Loucy (cell line): ENCODE measurements around the gene PTPRC.

Experiments used
- H2AFZ ChIP-seq: fragments of 200-600 bp; sonication (generic); 2 replicates; pipeline ENCODE4 v1.6.0; 2016; ENCODE audit warnings: antibody characterized with exemption, mild to moderate bottlenecking, low read length, moderate library complexity
- H3F3A ChIP-seq: fragments of 200-600 bp; 2 replicates; pipeline ENCODE4 v1.6.0; 2016; ENCODE audit warnings: antibody characterized with exemption, low read depth, mild to moderate bottlenecking
- H3K27me3 ChIP-seq: fragments of 200-600 bp; sonication (generic); 2 replicates; pipeline ENCODE4 v1.6.1; 2014; ENCODE audit warnings: low read length, mild to moderate bottlenecking; ENCODE audit not compliant: insufficient read depth, poor library complexity, severe bottlenecking
- H3K36me3 ChIP-seq: fragments of 200-600 bp; sonication (generic); 2 replicates; pipeline ENCODE4 v1.6.1; 2016; ENCODE audit warnings: low read length; ENCODE audit not compliant: insufficient read depth
- H3K4me1 ChIP-seq: fragments of 200-600 bp; sonication (generic); 2 replicates; pipeline ENCODE4 v1.5.1; 2014; ENCODE audit warnings: low read length, mild to moderate bottlenecking; ENCODE audit not compliant: insufficient read depth, poor library complexity, severe bottlenecking
- H3K4me2 ChIP-seq: fragments of 200-600 bp; sonication (generic); 2 replicates; pipeline ENCODE4 v1.6.0; 2014; ENCODE audit warnings: antibody characterized with exemption, low read length, low read depth, mild to moderate bottlenecking; ENCODE audit not compliant: poor library complexity, severe bottlenecking
- H3K4me3 ChIP-seq: fragments of 200-600 bp; sonication (generic); 2 replicates; pipeline ENCODE4 v1.5.1; 2014; ENCODE audit warnings: low read length, mild to moderate bottlenecking, mixed read lengths; ENCODE audit not compliant: poor library complexity, severe bottlenecking
- H3K79me2 ChIP-seq: fragments of 200-600 bp; sonication (generic); 2 replicates; pipeline ENCODE4 v1.6.1; 2014; ENCODE audit warnings: low read length; ENCODE audit not compliant: insufficient read depth
- H3K9ac ChIP-seq: fragments of 200-600 bp; sonication (generic); 2 replicates; pipeline ENCODE4 v1.6.0; 2014; ENCODE audit warnings: mild to moderate bottlenecking, low read depth, low read length, moderate library complexity; ENCODE audit not compliant: poor library complexity, severe bottlenecking
- H3K9me2 ChIP-seq: fragments of 200-600 bp; sonication (generic); replicated peaks from 2 replicates; pipeline ENCODE4 v1.6.1; 2016; ENCODE audit warnings: low read depth, low read length, mixed read lengths
- H3K9me3 ChIP-seq: fragments of 200-600 bp; sonication (generic); 2 replicates; pipeline ENCODE4 v1.6.1; 2014; ENCODE audit warnings: mild to moderate bottlenecking, antibody characterized with exemption, low read length, low read depth; ENCODE audit not compliant: insufficient read depth
- H4K20me1 ChIP-seq: fragments of 200-600 bp; sonication (generic); 2 replicates; pipeline ENCODE4 v1.6.0; 2014; ENCODE audit warnings: antibody characterized with exemption, low read length, mild to moderate bottlenecking; ENCODE audit not compliant: insufficient read depth, poor library complexity, severe bottlenecking
- EZH2phosphoT487 ChIP-seq: fragments of 200-600 bp; IDR thresholded peaks from 2 replicates; pipeline ENCODE4 v1.6.1; 2018; ENCODE audit warnings: antibody characterized with exemption, mild to moderate bottlenecking, moderate library complexity, borderline replicate concordance
- TF ChIP-seq, protein P1 (sequence below): fragments of 200-600 bp; sonication (generic); conservative IDR thresholded peaks from 2 replicates; pipeline ENCODE4 v1.5.1; 2014; ENCODE audit warnings: mild to moderate bottlenecking, antibody characterized with exemption, low read length

Gene PTPRC

DNA sequence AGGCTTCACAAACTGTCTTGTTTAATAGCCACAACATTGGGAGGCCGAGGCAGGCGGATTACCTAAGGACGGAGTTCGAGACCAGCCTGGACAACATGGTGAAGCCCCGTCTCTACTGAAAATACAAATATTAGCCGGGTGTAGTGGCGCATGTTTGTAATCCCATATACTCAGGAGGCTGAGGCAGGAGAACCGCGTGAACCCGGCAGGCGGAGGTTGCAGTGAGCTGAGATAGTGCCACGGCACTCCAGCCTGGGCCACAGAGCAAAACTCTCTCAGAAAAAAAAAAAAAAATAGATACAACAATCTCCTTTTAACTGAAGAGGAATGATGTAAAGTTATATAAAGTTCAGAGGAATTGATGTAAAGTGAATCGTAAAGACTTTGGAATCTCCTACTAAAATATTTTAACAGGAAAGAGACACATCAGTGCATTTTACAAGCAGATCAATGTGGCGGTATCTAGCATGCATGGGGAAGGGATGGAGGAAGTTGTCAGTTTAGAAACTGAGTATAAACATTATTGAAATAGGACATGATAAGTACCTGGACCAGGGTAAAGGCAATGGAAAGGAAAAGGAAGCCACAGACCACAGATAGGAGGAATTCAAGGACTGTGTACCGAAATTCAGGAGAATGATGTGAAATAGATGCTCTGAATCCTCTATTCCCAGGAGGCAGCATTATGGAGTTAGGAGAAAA, 41.5 kb downstream of the PTPRC start:
- no peak for TF ChIP-seq EZH2phosphoT487
- TF ChIP-seq, protein P1, sequence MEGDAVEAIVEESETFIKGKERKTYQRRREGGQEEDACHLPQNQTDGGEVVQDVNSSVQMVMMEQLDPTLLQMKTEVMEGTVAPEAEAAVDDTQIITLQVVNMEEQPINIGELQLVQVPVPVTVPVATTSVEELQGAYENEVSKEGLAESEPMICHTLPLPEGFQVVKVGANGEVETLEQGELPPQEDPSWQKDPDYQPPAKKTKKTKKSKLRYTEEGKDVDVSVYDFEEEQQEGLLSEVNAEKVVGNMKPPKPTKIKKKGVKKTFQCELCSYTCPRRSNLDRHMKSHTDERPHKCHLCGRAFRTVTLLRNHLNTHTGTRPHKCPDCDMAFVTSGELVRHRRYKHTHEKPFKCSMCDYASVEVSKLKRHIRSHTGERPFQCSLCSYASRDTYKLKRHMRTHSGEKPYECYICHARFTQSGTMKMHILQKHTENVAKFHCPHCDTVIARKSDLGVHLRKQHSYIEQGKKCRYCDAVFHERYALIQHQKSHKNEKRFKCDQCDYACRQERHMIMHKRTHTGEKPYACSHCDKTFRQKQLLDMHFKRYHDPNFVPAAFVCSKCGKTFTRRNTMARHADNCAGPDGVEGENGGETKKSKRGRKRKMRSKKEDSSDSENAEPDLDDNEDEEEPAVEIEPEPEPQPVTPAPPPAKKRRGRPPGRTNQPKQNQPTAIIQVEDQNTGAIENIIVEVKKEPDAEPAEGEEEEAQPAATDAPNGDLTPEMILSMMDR: no peak

DNA sequence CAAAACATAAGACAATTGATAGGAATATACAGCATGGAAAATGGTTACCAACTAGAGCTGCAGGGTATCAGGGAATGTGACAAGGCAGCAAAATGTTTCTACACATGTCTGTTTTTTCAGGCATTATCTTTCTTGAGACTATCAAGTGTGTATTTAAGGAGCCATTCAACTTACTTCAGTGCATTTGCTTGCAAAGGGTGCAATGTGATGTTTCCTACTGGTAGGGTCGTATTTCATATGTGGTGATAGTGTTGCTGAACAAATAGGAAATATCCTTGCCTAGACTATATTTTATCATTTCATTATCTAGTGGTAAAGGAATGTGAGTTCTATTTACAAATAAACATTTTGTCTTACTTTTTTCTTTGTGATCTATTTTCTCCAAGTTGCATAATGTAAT, 42.4 kb downstream of the PTPRC start:
- Histone ChIP-seq H3K36me3 (peaks cover 34% of the 10 kb centered on the region; the same call in 1 of the 2 replicates), H3K4me3 (peak overlapping the region; percentile 68)

More for the DNA sequence above, 41.5 kb downstream of the PTPRC start:
- no peaks in the 10 kb centered on the region for H3K9me2 ChIP-seq
- peaks cover 34% of the 10 kb centered on the region; the same call in 1 of the 2 replicates for H3K36me3 ChIP-seq
- H4K20me1 ChIP-seq: peaks cover 23% of the 10 kb centered on the region
- peak overlapping the region; percentile 68 for H3K4me3 ChIP-seq
- peaks cover 95% of the 10 kb centered on the region for H3K4me1 ChIP-seq
- no peak overlapping the region for H2AFZ ChIP-seq
- H3F3A ChIP-seq: peaks cover 46% of the 10 kb centered on the region
- H3K9ac ChIP-seq: peak overlapping the region; percentile 70
- no peaks in the 10 kb centered on the region for H3K27me3 ChIP-seq
- H3K9me3 ChIP-seq: no peaks in the 10 kb centered on the region
- peak overlapping the region; percentile 92 for H3K4me2 ChIP-seq
- H3K79me2 ChIP-seq: peaks cover 89% of the 10 kb centered on the region

GRCh38 chr1:198681831-198682759, 43.3 kb downstream of the PTPRC start:
- Histone ChIP-seq H3K36me3 (peaks cover 39% of the 10 kb centered on the region; the same call in 1 of the 2 replicates), H2AFZ (no peak overlapping the region), H3F3A (peaks cover 41% of the 10 kb centered on the region), H3K27me3 (no peaks in the 10 kb centered on the region), H3K79me2 (peaks cover 89% of the 10 kb centered on the region), H3K9ac (peak overlapping the region; percentile 91), H3K9me3 (no peaks in the 10 kb centered on the region), H3K9me2 (no peaks in the 10 kb centered on the region), H3K4me2 (peak overlapping the region; percentile 92), H3K4me3 (peak overlapping the region; percentile 68), H4K20me1 (peaks cover 40% of the 10 kb centered on the region), H3K4me1 (peaks cover 95% of the 10 kb centered on the region)
- TF ChIP-seq EZH2phosphoT487: no peak
- TF ChIP-seq, protein P1: no peak

More for the DNA sequence above, 42.4 kb downstream of the PTPRC start:
- Histone ChIP-seq H3K4me1 (peaks cover 95% of the 10 kb centered on the region), H3K9me2 (no peaks in the 10 kb centered on the region), H3K79me2 (peaks cover 89% of the 10 kb centered on the region), H2AFZ (no peak overlapping the region), H4K20me1 (peaks cover 32% of the 10 kb centered on the region), H3F3A (peaks cover 41% of the 10 kb centered on the region), H3K9ac (peak overlapping the region; percentile 70), H3K4me2 (peak overlapping the region; percentile 92), H3K9me3 (no peaks in the 10 kb centered on the region), H3K27me3 (no peaks in the 10 kb centered on the region)
- TF ChIP-seq, protein P1: no peak
- no peak for TF ChIP-seq EZH2phosphoT487
